Loucy (cell line): Measurements from ENCODE around the gene SLAMF1.

Experiments used
- H2AFZ ChIP-seq: fragments of 200-600 bp; sonication (generic); 2 replicates; pipeline ENCODE4 v1.6.0; 2016; ENCODE audit warnings: antibody characterized with exemption, mild to moderate bottlenecking, low read length, moderate library complexity
- H3F3A ChIP-seq: fragments of 200-600 bp; 2 replicates; pipeline ENCODE4 v1.6.0; 2016; ENCODE audit warnings: antibody characterized with exemption, low read depth, mild to moderate bottlenecking
- H3K27me3 ChIP-seq: fragments of 200-600 bp; sonication (generic); 2 replicates; pipeline ENCODE4 v1.6.1; 2014; ENCODE audit warnings: low read length, mild to moderate bottlenecking; ENCODE audit not compliant: insufficient read depth, poor library complexity, severe bottlenecking
- H3K36me3 ChIP-seq: fragments of 200-600 bp; sonication (generic); 2 replicates; pipeline ENCODE4 v1.6.1; 2016; ENCODE audit warnings: low read length; ENCODE audit not compliant: insufficient read depth
- H3K4me1 ChIP-seq: fragments of 200-600 bp; sonication (generic); 2 replicates; pipeline ENCODE4 v1.5.1; 2014; ENCODE audit warnings: low read length, mild to moderate bottlenecking; ENCODE audit not compliant: insufficient read depth, poor library complexity, severe bottlenecking
- H3K4me2 ChIP-seq: fragments of 200-600 bp; sonication (generic); 2 replicates; pipeline ENCODE4 v1.6.0; 2014; ENCODE audit warnings: antibody characterized with exemption, low read length, low read depth, mild to moderate bottlenecking; ENCODE audit not compliant: poor library complexity, severe bottlenecking
- H3K4me3 ChIP-seq: fragments of 200-600 bp; sonication (generic); 2 replicates; pipeline ENCODE4 v1.5.1; 2014; ENCODE audit warnings: low read length, mild to moderate bottlenecking, mixed read lengths; ENCODE audit not compliant: poor library complexity, severe bottlenecking
- H3K79me2 ChIP-seq: fragments of 200-600 bp; sonication (generic); 2 replicates; pipeline ENCODE4 v1.6.1; 2014; ENCODE audit warnings: low read length; ENCODE audit not compliant: insufficient read depth
- H3K9ac ChIP-seq: fragments of 200-600 bp; sonication (generic); 2 replicates; pipeline ENCODE4 v1.6.0; 2014; ENCODE audit warnings: mild to moderate bottlenecking, low read depth, low read length, moderate library complexity; ENCODE audit not compliant: poor library complexity, severe bottlenecking
- H3K9me2 ChIP-seq: fragments of 200-600 bp; sonication (generic); replicated peaks from 2 replicates; pipeline ENCODE4 v1.6.1; 2016; ENCODE audit warnings: low read depth, low read length, mixed read lengths
- H3K9me3 ChIP-seq: fragments of 200-600 bp; sonication (generic); 2 replicates; pipeline ENCODE4 v1.6.1; 2014; ENCODE audit warnings: mild to moderate bottlenecking, antibody characterized with exemption, low read length, low read depth; ENCODE audit not compliant: insufficient read depth
- H4K20me1 ChIP-seq: fragments of 200-600 bp; sonication (generic); 2 replicates; pipeline ENCODE4 v1.6.0; 2014; ENCODE audit warnings: antibody characterized with exemption, low read length, mild to moderate bottlenecking; ENCODE audit not compliant: insufficient read depth, poor library complexity, severe bottlenecking
- CTCF ChIP-seq: fragments of 200-600 bp; sonication (generic); conservative IDR thresholded peaks from 2 replicates; pipeline ENCODE4 v1.5.1; 2014; ENCODE audit warnings: mild to moderate bottlenecking, antibody characterized with exemption, low read length
- EZH2phosphoT487 ChIP-seq: fragments of 200-600 bp; IDR thresholded peaks from 2 replicates; pipeline ENCODE4 v1.6.1; 2018; ENCODE audit warnings: antibody characterized with exemption, mild to moderate bottlenecking, moderate library complexity, borderline replicate concordance

Gene SLAMF1

GRCh38 chr1:160675641-160676410 lies 29.0 kb upstream of the SLAMF1 start:
- peaks cover 24% of the 10 kb centered on the region for H3K4me1 ChIP-seq
- peaks cover 9% of the 10 kb centered on the region; the same call in 1 of the 2 replicates for H3K36me3 ChIP-seq
- H3K4me3 ChIP-seq: no peak overlapping the region
- H4K20me1 ChIP-seq: no peaks in the 10 kb centered on the region
- TF ChIP-seq CTCF: peak; percentile 95
- no peak for TF ChIP-seq EZH2phosphoT487
- no peaks in the 10 kb centered on the region for H3K79me2 ChIP-seq
- H3K9me2 ChIP-seq: no peaks in the 10 kb centered on the region
- no peak overlapping the region for H2AFZ ChIP-seq
- no peak overlapping the region for H3K4me2 ChIP-seq
- H3K9me3 ChIP-seq: no peaks in the 10 kb centered on the region
- no peaks in the 10 kb centered on the region for H3F3A ChIP-seq
- H3K9ac ChIP-seq: no peak overlapping the region
- H3K27me3 ChIP-seq: no peaks in the 10 kb centered on the region

GRCh38 chr1:160674415-160674814 lies 27.6 kb upstream of the SLAMF1 start:
- Histone ChIP-seq H3K27me3 (no peaks in the 10 kb centered on the region), H3F3A (no peaks in the 10 kb centered on the region), H3K79me2 (no peaks in the 10 kb centered on the region), H3K4me3 (no peak overlapping the region), H3K36me3 (no peaks in the 10 kb centered on the region; the same call in 1 of the 2 replicates), H4K20me1 (no peaks in the 10 kb centered on the region), H3K9me2 (no peaks in the 10 kb centered on the region), H2AFZ (no peak overlapping the region), H3K4me1 (peaks cover 24% of the 10 kb centered on the region), H3K9me3 (no peaks in the 10 kb centered on the region), H3K4me2 (peak overlapping the region; percentile 39), H3K9ac (no peak overlapping the region)
- TF ChIP-seq EZH2phosphoT487 (no peak), CTCF (no peak)

GRCh38 chr1:160672789-160673695 lies 26.2 kb upstream of the SLAMF1 start:
- H3K36me3 ChIP-seq: no peaks in the 10 kb centered on the region
- no peaks in the 10 kb centered on the region for H3K9me2 ChIP-seq
- H3K27me3 ChIP-seq: no peaks in the 10 kb centered on the region
- no peak overlapping the region for H3K4me3 ChIP-seq
- no peak overlapping the region for H3K4me2 ChIP-seq
- H3K9ac ChIP-seq: no peak overlapping the region
- H4K20me1 ChIP-seq: no peaks in the 10 kb centered on the region
- no peak for TF ChIP-seq EZH2phosphoT487
- no peak for TF ChIP-seq CTCF
- H3K4me1 ChIP-seq: peaks cover 24% of the 10 kb centered on the region
- no peak overlapping the region for H2AFZ ChIP-seq
- no peaks in the 10 kb centered on the region for H3K9me3 ChIP-seq
- no peaks in the 10 kb centered on the region for H3F3A ChIP-seq
- H3K79me2 ChIP-seq: no peaks in the 10 kb centered on the region
